RPMI7951 (cell line): Measurements from ENCODE around the gene EEF2KMT. TPM values are rescaled to one million over a fixed set of nuclear protein-coding genes. Genes with fewer than 3 reads are reported as not detected.

Experiments used
- DNase-seq: peaks from one replicate; pipeline ENCODE4 v3.0.0-alpha.2; 2012; ENCODE audit warnings: low read depth
- total RNA-seq: library from RNA; depleted of rRNA; stranded (reverse); fragments of >200 nt; shearing (Covaris generic); gene quantifications from 2 replicates; pipeline ENCODE4 v1.2.3, GENCODE V29; 2014; rRNA removed

EEF2KMT gene
- total RNA-seq, 1 experiment from 2014 or later = 7.4 TPM

- DNase-seq = peak; percentile 46
Observed at GRCh38 chr16:5041600-5042133, 55.9 kb downstream of the EEF2KMT start.

GRCh38 chr16:5040451-5040850, 57.1 kb downstream of the EEF2KMT start:
- DNase-seq = no peak

- no peak for DNase-seq
Observed at GRCh38 chr16:5036228-5037156, 61.1 kb downstream of the EEF2KMT start.

- no peak for DNase-seq
Observed at GRCh38 chr16:5035909-5036227, 61.7 kb downstream of the EEF2KMT start.

Other genes starting within 250 kb of the EEF2KMT start
- gene PPL, start 160.6 kb downstream of the EEF2KMT start, total RNA-seq = 0.12 and 0.20 TPM in 2 replicates
- gene SEC14L5, start 139.5 kb downstream of the EEF2KMT start, total RNA-seq = not detected in 2 replicates
- gene NAGPA, start 63.9 kb downstream of the EEF2KMT start, total RNA-seq = 11.8 and 13.9 TPM in 2 replicates
- gene C16orf89, start 31.8 kb downstream of the EEF2KMT start, total RNA-seq = not detected in 2 replicates
- 13.1 and 22.7 TPM in 2 replicates for gene ALG1, start 26.0 kb downstream of the EEF2KMT start, total RNA-seq